WTC11 (cell line): Measurements from ENCODE around the gene RPS10. TPM values are rescaled to one million over a fixed set of nuclear protein-coding genes. Genes with fewer than 3 reads are reported as not detected.
"Not testable (repeated sequence)": the region's sequence is repeated elsewhere in the genome, so short reads cannot be mapped to it uniquely, and the experiment has no call there.

Experiments
- ATAC-seq: fragments of 200-7000 bp; cut with Tn5 transposase; 2 replicates; pipeline ENCODE4 v1.10.0; 2021; ENCODE audit warnings: mild to moderate bottlenecking, moderate library complexity
- CTCF ChIA-PET: fragments of 300-600 bp; sonication (Branson Sonifier 250); formaldehyde crosslinking; loops from one replicate; lab custom pipeline; 2021; ENCODE audit warnings: antibody characterized with exemption; lab: Charles Lee
- POLR2A ChIA-PET: fragments of 350-600 bp; sonication (Branson Sonifier 250); formaldehyde crosslinking; loops from one replicate; lab custom pipeline; 2021; ENCODE audit warnings: antibody characterized with exemption; lab: Charles Lee
- DNase-seq: peaks from one replicate; pipeline ENCODE4 v3.0.0; 2021; ENCODE audit warnings: low spot score
- H3K27ac Mint-ChIP-seq: 2 replicates; pipeline ENCODE4 v1.8.0; 2021; ENCODE audit warnings: mixed read lengths
- H3K27me3 Mint-ChIP-seq: 2 replicates; pipeline ENCODE4 v1.8.0; 2021; ENCODE audit warnings: low read depth, mild to moderate bottlenecking, moderate library complexity, mixed read lengths
- H3K36me3 Mint-ChIP-seq: 2 replicates; pipeline ENCODE4 v1.8.0; 2021; ENCODE audit warnings: mixed read lengths
- H3K4me1 Mint-ChIP-seq: 2 replicates; pipeline ENCODE4 v1.8.0; 2022; ENCODE audit warnings: mixed read lengths
- H3K4me3 Mint-ChIP-seq: 2 replicates; pipeline ENCODE4 v1.8.0; 2021; ENCODE audit warnings: mild to moderate bottlenecking, moderate library complexity, mixed read lengths
- H3K9me3 Mint-ChIP-seq: 2 replicates; pipeline ENCODE4 v1.8.0; 2021; ENCODE audit warnings: mixed read lengths
- CBFB ChIP-seq: sonication (generic); formaldehyde crosslinking; IDR thresholded peaks from 2 replicates; pipeline ENCODE4 v1.8.1; 2022; ENCODE audit warnings: mild to moderate bottlenecking, low read depth, missing genetic modification reagents
- CREM ChIP-seq: sonication (generic); formaldehyde crosslinking; IDR thresholded peaks from 2 replicates; pipeline ENCODE4 v1.8.1; 2022; ENCODE audit warnings: mild to moderate bottlenecking, missing genetic modification reagents, moderate library complexity
- ERG ChIP-seq: fragments of 250-450 bp; sonication (Bioruptor Pico); IDR thresholded peaks from 2 replicates; pipeline ENCODE4 v1.8.0; 2021; ENCODE audit warnings: mild to moderate bottlenecking
- JUN ChIP-seq: sonication (generic); formaldehyde crosslinking; IDR thresholded peaks from 2 replicates; pipeline ENCODE4 v1.8.0; 2023; ENCODE audit warnings: mild to moderate bottlenecking, missing genetic modification reagents
- PRRX2 ChIP-seq: fragments of 250-450 bp; sonication (Bioruptor Pico); IDR thresholded peaks from 2 replicates; pipeline ENCODE4 v1.8.0; 2021; ENCODE audit warnings: mild to moderate bottlenecking
- RELA ChIP-seq: sonication (generic); formaldehyde crosslinking; IDR thresholded peaks from 2 replicates; pipeline ENCODE4 v1.8.1; 2022; ENCODE audit warnings: missing genetic modification reagents, mild to moderate bottlenecking, borderline replicate concordance
- SMAD4 ChIP-seq: sonication (generic); formaldehyde crosslinking; IDR thresholded peaks from 2 replicates; pipeline ENCODE4 v1.8.0; 2022; ENCODE audit warnings: mild to moderate bottlenecking, missing genetic modification reagents
- SP1 ChIP-seq: sonication (generic); formaldehyde crosslinking; conservative IDR thresholded peaks from 2 replicates; pipeline ENCODE4 v1.8.1; 2022; ENCODE audit warnings: missing genetic modification reagents
- ZNF416 ChIP-seq: fragments of 250-450 bp; sonication (Bioruptor Pico); IDR thresholded peaks from 2 replicates; pipeline ENCODE4 v1.9.0; 2021; ENCODE audit warnings: mild to moderate bottlenecking, inconsistent platforms
- ZNF423 ChIP-seq: fragments of 250-450 bp; sonication (Bioruptor Pico); IDR thresholded peaks from 2 replicates; pipeline ENCODE4 v2.1.2; 2022; ENCODE audit warnings: mild to moderate bottlenecking, moderate library complexity
- ZNF671 ChIP-seq: fragments of 250-450 bp; sonication (Bioruptor Pico); IDR thresholded peaks from 2 replicates; pipeline ENCODE4 v1.8.0; 2021; ENCODE audit warnings: mild to moderate bottlenecking
- total RNA-seq: library from RNA; stranded (reverse); gene quantifications from 3 replicates; pipeline ENCODE4 v1.2.3, GENCODE V29; 2021
- TF ChIP-seq, protein P1 (sequence below): fragments of 250-450 bp; sonication (Bioruptor Pico); IDR thresholded peaks from 2 replicates; pipeline ENCODE4 v1.9.0; 2021; ENCODE audit warnings: mild to moderate bottlenecking
- TF ChIP-seq, protein P2 (sequence below): sonication (generic); formaldehyde crosslinking; IDR thresholded peaks from 2 replicates; pipeline ENCODE4 v1.8.0; 2023; ENCODE audit warnings: mild to moderate bottlenecking, missing genetic modification reagents
- TF ChIP-seq, protein P3 (sequence below): sonication (generic); formaldehyde crosslinking; IDR thresholded peaks from 2 replicates; pipeline ENCODE4 v1.8.0; 2022; ENCODE audit warnings: mild to moderate bottlenecking, missing genetic modification reagents
- TF ChIP-seq, protein P4 (sequence below): sonication (generic); formaldehyde crosslinking; IDR thresholded peaks from 2 replicates; pipeline ENCODE4 v1.8.1; 2022; ENCODE audit warnings: mild to moderate bottlenecking, moderate library complexity, missing genetic modification reagents
- TF ChIP-seq, protein P5 (sequence below): sonication (generic); formaldehyde crosslinking; conservative IDR thresholded peaks from 2 replicates; pipeline ENCODE4 v1.8.1; 2022; ENCODE audit warnings: mild to moderate bottlenecking, missing genetic modification reagents

The RPS10 gene
- total RNA-seq, 1 experiment from 2014 or later = 2,184 TPM

GRCh38 chr6:34414999-34415858 lies 10.6 kb downstream of the RPS10 start:
- Mint-ChIP-seq H3K4me1 (no peaks in the 10 kb centered on the region), H3K36me3 (peaks cover 58% of the 10 kb centered on the region), H3K9me3 (no peaks in the 10 kb centered on the region), H3K27ac (peak overlapping the region; percentile 59; the same call in 1 of the 2 replicates), H3K27me3 (no peaks in the 10 kb centered on the region), H3K4me3 (no peak overlapping the region)
- TF ChIP-seq PRRX2 = peak; percentile 59; the same call in 1 of the 2 replicates
- TF ChIP-seq, protein P1, sequence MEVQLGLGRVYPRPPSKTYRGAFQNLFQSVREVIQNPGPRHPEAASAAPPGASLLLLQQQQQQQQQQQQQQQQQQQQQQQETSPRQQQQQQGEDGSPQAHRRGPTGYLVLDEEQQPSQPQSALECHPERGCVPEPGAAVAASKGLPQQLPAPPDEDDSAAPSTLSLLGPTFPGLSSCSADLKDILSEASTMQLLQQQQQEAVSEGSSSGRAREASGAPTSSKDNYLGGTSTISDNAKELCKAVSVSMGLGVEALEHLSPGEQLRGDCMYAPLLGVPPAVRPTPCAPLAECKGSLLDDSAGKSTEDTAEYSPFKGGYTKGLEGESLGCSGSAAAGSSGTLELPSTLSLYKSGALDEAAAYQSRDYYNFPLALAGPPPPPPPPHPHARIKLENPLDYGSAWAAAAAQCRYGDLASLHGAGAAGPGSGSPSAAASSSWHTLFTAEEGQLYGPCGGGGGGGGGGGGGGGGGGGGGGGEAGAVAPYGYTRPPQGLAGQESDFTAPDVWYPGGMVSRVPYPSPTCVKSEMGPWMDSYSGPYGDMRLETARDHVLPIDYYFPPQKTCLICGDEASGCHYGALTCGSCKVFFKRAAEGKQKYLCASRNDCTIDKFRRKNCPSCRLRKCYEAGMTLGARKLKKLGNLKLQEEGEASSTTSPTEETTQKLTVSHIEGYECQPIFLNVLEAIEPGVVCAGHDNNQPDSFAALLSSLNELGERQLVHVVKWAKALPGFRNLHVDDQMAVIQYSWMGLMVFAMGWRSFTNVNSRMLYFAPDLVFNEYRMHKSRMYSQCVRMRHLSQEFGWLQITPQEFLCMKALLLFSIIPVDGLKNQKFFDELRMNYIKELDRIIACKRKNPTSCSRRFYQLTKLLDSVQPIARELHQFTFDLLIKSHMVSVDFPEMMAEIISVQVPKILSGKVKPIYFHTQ (CRISPR knock-in tag) = 0 out of 2 replicates have a peak, but pooled peaks have one; percentile 71
- no peak for TF ChIP-seq RELA (CRISPR knock-in tag)
- TF ChIP-seq, protein P2, sequence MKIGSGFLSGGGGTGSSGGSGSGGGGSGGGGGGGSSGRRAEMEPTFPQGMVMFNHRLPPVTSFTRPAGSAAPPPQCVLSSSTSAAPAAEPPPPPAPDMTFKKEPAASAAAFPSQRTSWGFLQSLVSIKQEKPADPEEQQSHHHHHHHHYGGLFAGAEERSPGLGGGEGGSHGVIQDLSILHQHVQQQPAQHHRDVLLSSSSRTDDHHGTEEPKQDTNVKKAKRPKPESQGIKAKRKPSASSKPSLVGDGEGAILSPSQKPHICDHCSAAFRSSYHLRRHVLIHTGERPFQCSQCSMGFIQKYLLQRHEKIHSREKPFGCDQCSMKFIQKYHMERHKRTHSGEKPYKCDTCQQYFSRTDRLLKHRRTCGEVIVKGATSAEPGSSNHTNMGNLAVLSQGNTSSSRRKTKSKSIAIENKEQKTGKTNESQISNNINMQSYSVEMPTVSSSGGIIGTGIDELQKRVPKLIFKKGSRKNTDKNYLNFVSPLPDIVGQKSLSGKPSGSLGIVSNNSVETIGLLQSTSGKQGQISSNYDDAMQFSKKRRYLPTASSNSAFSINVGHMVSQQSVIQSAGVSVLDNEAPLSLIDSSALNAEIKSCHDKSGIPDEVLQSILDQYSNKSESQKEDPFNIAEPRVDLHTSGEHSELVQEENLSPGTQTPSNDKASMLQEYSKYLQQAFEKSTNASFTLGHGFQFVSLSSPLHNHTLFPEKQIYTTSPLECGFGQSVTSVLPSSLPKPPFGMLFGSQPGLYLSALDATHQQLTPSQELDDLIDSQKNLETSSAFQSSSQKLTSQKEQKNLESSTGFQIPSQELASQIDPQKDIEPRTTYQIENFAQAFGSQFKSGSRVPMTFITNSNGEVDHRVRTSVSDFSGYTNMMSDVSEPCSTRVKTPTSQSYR (CRISPR knock-in tag) = no peak
- peak; percentile 68; the same call in 1 of the 2 replicates for TF ChIP-seq ERG (CRISPR knock-in tag)
- peak; percentile 71; the same call in 1 of the 2 replicates for TF ChIP-seq ZNF416 (CRISPR knock-in tag)
- peak; percentile 17 for TF ChIP-seq ZNF671 (CRISPR knock-in tag)
- POLR2A ChIA-PET = interaction anchor here (0.7 to 3.5 kb wide), 7 partner anchors 9 to 1417 kb away, joined by 3 to 20 read pairs (median 3); partner anchors contain the start of genes RPS10 and SMIM29
- ATAC-seq = peak; percentile 13
- DNase-seq = no peak
- CTCF ChIA-PET = interaction anchor here (0.5 to 4.3 kb wide), 18 partner anchors 11 to 360 kb away, joined by 3 to 51 read pairs (median 4); partner anchors contain the start of genes RPS10 and SMIM29

GRCh38 chr6:34412643-34413214 lies 13.1 kb downstream of the RPS10 start:
- H3K27me3 Mint-ChIP-seq = no peaks in the 10 kb centered on the region
- CTCF ChIA-PET = no interaction called here

GRCh38 chr6:34412016-34412415 lies 13.9 kb downstream of the RPS10 start:
- Mint-ChIP-seq H3K4me3 (no peak overlapping the region), H3K27ac (peak overlapping the region; percentile 55; the same call in 1 of the 2 replicates), H3K36me3 (peaks cover 27% of the 10 kb centered on the region), H3K27me3 (no peaks in the 10 kb centered on the region), H3K4me1 (no peaks in the 10 kb centered on the region), H3K9me3 (no peaks in the 10 kb centered on the region)
- TF ChIP-seq, protein P3, sequence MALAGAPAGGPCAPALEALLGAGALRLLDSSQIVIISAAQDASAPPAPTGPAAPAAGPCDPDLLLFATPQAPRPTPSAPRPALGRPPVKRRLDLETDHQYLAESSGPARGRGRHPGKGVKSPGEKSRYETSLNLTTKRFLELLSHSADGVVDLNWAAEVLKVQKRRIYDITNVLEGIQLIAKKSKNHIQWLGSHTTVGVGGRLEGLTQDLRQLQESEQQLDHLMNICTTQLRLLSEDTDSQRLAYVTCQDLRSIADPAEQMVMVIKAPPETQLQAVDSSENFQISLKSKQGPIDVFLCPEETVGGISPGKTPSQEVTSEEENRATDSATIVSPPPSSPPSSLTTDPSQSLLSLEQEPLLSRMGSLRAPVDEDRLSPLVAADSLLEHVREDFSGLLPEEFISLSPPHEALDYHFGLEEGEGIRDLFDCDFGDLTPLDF (CRISPR knock-in tag) = no peak
- TF ChIP-seq CREM (CRISPR knock-in tag) (no peak), JUN (CRISPR knock-in tag) (no peak), ZNF423 (CRISPR knock-in tag) (no peak), SP1 (CRISPR knock-in tag) (no peak)
- DNase-seq (no peak), ATAC-seq (no peak)
- CTCF ChIA-PET = no interaction called here
- POLR2A ChIA-PET = no interaction called here

More at GRCh38 chr6:34412643-34413214, 13.1 kb downstream of the RPS10 start:
- Mint-ChIP-seq H3K4me3 (no peak overlapping the region), H3K27ac (peak overlapping the region; percentile 69; the same call in 1 of the 2 replicates), H3K9me3 (no peaks in the 10 kb centered on the region), H3K36me3 (peaks cover 34% of the 10 kb centered on the region), H3K4me1 (no peaks in the 10 kb centered on the region)
- POLR2A ChIA-PET = no interaction called here
- DNase-seq (no peak), ATAC-seq (no peak)
- TF ChIP-seq SMAD4 = no peak
- TF ChIP-seq, protein P4, sequence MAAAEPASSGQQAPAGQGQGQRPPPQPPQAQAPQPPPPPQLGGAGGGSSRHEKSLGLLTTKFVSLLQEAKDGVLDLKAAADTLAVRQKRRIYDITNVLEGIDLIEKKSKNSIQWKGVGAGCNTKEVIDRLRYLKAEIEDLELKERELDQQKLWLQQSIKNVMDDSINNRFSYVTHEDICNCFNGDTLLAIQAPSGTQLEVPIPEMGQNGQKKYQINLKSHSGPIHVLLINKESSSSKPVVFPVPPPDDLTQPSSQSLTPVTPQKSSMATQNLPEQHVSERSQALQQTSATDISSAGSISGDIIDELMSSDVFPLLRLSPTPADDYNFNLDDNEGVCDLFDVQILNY (CRISPR knock-in tag) = no peak
- no peak for TF ChIP-seq CBFB (CRISPR knock-in tag)
- TF ChIP-seq, protein P5, sequence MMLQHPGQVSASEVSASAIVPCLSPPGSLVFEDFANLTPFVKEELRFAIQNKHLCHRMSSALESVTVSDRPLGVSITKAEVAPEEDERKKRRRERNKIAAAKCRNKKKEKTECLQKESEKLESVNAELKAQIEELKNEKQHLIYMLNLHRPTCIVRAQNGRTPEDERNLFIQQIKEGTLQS (CRISPR knock-in tag) = no peak
- TF ChIP-seq, all 79 proteins: peak for 0

DNA sequence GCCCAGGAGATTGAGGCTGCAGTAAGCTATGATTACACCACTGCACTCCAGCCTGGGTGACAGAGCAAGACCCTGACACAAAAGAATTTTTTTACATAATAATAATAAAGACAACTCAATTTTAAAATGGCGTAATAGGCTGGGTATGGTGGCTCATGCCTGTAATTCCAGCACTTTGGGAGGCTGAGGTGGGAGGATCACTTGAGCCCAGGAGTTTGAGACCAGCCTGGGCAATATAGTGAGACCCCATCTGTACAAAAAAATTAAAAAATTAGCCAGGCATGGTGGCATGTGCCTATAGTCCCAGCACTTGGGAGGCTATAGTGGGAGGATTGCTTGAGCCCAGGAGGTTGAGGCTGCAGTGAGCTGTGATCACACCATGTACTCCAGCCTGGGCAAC lies 18.0 kb downstream of the RPS10 start:
- CTCF ChIA-PET, H3K4me1 Mint-ChIP-seq, H3K27me3 Mint-ChIP-seq, H3K27ac Mint-ChIP-seq, H3K9me3 Mint-ChIP-seq, DNase-seq, ATAC-seq, H3K4me3 Mint-ChIP-seq: not testable (repeated sequence)
- POLR2A ChIA-PET = interaction anchor here (0.7 kb wide), 1 partner anchor 661 kb away, joined by 3 read pairs; the partner anchor contains the start of gene IP6K3
- peaks cover 10% of the 10 kb centered on the region for H3K36me3 Mint-ChIP-seq
